DOHH2 (cell line): Measurements from ENCODE around the gene FHOD3.

Experiments
- EZH2phosphoT487 ChIP-seq: fragments of 200-600 bp; sonication (generic); IDR thresholded peaks from 2 replicates; pipeline ENCODE4 v1.6.1; 2017; ENCODE audit warnings: borderline replicate concordance, mild to moderate bottlenecking, antibody characterized with exemption, low read length, moderate library complexity, mixed read lengths
- TF ChIP-seq, protein P1 (sequence below): fragments of 200-600 bp; sonication (generic); IDR thresholded peaks from one replicate; pipeline ENCODE4 v1.5.1; 2014; ENCODE audit warnings: antibody characterized with exemption, mild to moderate bottlenecking, low read depth, low read length; ENCODE audit not compliant: poor library complexity, severe bottlenecking

- TF ChIP-seq, protein P1, sequence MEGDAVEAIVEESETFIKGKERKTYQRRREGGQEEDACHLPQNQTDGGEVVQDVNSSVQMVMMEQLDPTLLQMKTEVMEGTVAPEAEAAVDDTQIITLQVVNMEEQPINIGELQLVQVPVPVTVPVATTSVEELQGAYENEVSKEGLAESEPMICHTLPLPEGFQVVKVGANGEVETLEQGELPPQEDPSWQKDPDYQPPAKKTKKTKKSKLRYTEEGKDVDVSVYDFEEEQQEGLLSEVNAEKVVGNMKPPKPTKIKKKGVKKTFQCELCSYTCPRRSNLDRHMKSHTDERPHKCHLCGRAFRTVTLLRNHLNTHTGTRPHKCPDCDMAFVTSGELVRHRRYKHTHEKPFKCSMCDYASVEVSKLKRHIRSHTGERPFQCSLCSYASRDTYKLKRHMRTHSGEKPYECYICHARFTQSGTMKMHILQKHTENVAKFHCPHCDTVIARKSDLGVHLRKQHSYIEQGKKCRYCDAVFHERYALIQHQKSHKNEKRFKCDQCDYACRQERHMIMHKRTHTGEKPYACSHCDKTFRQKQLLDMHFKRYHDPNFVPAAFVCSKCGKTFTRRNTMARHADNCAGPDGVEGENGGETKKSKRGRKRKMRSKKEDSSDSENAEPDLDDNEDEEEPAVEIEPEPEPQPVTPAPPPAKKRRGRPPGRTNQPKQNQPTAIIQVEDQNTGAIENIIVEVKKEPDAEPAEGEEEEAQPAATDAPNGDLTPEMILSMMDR: no peak
- TF ChIP-seq EZH2phosphoT487: no peak
Measured at GRCh38 chr18:36323421-36323820, 25.9 kb downstream of the FHOD3 start.
